ENCODE results near the gene NTM.

DNA sequence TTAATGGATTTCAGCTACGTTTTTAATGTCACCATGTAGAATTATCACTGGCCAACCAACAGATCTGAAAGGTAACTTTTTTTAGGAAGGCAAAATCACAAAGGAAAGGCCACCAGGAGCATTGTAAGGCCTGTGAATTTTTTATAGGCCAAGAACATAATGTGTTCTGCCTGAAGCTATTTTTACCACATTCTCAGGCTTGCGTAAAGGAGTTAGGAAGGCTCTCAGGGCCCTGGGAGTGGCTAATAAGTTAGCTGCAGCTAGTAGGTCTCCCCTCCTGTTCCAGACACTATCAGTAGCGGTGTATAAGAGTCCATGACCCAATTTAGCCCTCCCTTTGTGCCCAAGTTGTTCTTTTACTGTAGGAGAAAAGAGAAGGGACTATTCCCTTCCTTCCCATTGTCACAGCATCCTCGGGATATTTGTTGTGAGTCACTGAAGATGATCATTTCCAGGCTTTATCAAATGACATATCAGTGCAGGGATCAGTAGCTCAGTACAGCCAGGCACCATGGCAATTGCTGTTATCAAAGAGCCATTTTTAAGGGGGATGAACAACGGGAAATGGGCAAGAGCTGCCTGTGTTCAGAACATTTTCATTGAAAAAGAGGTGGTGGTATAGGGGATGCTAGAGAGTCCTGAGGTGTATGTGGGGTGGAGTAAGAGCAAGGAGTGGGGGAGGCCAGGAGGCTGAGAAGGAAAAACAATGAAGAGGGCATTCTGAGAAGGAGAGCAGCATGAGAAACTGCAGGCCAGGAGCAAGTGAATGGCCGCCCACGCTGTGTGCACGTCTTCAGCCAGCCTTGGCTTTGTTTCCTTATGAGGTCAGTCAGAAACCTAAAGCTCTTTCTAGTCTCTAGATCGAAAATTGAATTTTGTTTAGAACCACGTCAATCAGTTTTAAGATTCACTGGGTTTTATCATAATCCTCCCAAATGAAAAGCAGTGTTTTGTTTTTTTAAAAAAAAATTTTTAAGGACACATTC lies 940.3 kb downstream of the NTM start:
- TF ChIP-seq, protein P1, sequence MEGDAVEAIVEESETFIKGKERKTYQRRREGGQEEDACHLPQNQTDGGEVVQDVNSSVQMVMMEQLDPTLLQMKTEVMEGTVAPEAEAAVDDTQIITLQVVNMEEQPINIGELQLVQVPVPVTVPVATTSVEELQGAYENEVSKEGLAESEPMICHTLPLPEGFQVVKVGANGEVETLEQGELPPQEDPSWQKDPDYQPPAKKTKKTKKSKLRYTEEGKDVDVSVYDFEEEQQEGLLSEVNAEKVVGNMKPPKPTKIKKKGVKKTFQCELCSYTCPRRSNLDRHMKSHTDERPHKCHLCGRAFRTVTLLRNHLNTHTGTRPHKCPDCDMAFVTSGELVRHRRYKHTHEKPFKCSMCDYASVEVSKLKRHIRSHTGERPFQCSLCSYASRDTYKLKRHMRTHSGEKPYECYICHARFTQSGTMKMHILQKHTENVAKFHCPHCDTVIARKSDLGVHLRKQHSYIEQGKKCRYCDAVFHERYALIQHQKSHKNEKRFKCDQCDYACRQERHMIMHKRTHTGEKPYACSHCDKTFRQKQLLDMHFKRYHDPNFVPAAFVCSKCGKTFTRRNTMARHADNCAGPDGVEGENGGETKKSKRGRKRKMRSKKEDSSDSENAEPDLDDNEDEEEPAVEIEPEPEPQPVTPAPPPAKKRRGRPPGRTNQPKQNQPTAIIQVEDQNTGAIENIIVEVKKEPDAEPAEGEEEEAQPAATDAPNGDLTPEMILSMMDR (IDR thresholded peaks at IDR 0.05): no peak
- TF ChIP-seq POLR2AphosphoS5 (IDR thresholded peaks at IDR 0.05) (no peak), POLR2A (IDR thresholded peaks at IDR 0.05) (no peak), EP300 (IDR thresholded peaks at IDR 0.05; ENCODE audit: low read depth) (no peak)

Data from transverse colon (tissue), 4 donors.